ENCODE data around the gene KDM7A. TPM values are rescaled to one million over a fixed set of nuclear protein-coding genes. Genes with fewer than 3 reads are reported as not detected.

The KDM7A gene
- polyA plus RNA-seq, 2 of the 4 experiments (the other 2 are of a cell fraction): 1.4 to 4.1 TPM

- TF ChIP-seq RCOR1 (IDR thresholded peaks at IDR 0.05; ENCODE audit: low read depth, low read length) (no peak), CHD4 (IDR thresholded peaks at IDR 0.05; ENCODE audit: borderline replicate concordance) (no peak)
Measured at GRCh38 chr7:140045697-140046096, 131.1 kb downstream of the KDM7A start (continued).

GRCh38 chr7:140044251-140044650 lies 132.5 kb downstream of the KDM7A start:
- ChIA-PET POLR2A (no interaction called here), CTCF (interaction anchor here (0.8 kb wide), 1 partner anchor 544 kb away, joined by 3 read pairs; no protein-coding TSS in a partner anchor)
- FAIRE-seq (no peak), DNase-seq (ENCODE audit: low read depth in 1 of 2, low spot score in 1 of 2) (no peak), ATAC-seq (no peak)
- H3K9me3 ChIP-seq: no peaks in the 10 kb centered on the region
- no peak for TF ChIP-seq USF2 (IDR thresholded peaks at IDR 0.05)
- no peak for TF ChIP-seq RFX5 (IDR thresholded peaks at IDR 0.05)
- TF ChIP-seq, protein P1, sequence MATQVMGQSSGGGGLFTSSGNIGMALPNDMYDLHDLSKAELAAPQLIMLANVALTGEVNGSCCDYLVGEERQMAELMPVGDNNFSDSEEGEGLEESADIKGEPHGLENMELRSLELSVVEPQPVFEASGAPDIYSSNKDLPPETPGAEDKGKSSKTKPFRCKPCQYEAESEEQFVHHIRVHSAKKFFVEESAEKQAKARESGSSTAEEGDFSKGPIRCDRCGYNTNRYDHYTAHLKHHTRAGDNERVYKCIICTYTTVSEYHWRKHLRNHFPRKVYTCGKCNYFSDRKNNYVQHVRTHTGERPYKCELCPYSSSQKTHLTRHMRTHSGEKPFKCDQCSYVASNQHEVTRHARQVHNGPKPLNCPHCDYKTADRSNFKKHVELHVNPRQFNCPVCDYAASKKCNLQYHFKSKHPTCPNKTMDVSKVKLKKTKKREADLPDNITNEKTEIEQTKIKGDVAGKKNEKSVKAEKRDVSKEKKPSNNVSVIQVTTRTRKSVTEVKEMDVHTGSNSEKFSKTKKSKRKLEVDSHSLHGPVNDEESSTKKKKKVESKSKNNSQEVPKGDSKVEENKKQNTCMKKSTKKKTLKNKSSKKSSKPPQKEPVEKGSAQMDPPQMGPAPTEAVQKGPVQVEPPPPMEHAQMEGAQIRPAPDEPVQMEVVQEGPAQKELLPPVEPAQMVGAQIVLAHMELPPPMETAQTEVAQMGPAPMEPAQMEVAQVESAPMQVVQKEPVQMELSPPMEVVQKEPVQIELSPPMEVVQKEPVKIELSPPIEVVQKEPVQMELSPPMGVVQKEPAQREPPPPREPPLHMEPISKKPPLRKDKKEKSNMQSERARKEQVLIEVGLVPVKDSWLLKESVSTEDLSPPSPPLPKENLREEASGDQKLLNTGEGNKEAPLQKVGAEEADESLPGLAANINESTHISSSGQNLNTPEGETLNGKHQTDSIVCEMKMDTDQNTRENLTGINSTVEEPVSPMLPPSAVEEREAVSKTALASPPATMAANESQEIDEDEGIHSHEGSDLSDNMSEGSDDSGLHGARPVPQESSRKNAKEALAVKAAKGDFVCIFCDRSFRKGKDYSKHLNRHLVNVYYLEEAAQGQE (IDR thresholded peaks at IDR 0.05): no peak
- no peak for TF ChIP-seq MAFK (IDR thresholded peaks at IDR 0.05; ENCODE audit: partially characterized antibody)
- TF ChIP-seq KDM1A (IDR thresholded peaks at IDR 0.05; ENCODE audit: low read depth): no peak
- no peak for TF ChIP-seq HMGXB4 (CRISPR knock-in tag; IDR thresholded peaks at IDR 0.05; ENCODE audit: borderline replicate concordance)
- TF ChIP-seq FOXS1 (CRISPR knock-in tag; IDR thresholded peaks at IDR 0.05): no peak
- TF ChIP-seq JUN (IDR thresholded peaks at IDR 0.05): no peak
- TF ChIP-seq CBX8 (IDR thresholded peaks at IDR 0.05): no peak
- TF ChIP-seq ATOH8 (CRISPR knock-in tag; IDR thresholded peaks at IDR 0.05; ENCODE audit: low read depth): no peak
- no peak for TF ChIP-seq JUNB (IDR thresholded peaks at IDR 0.05)
- TF ChIP-seq CHD4 (IDR thresholded peaks at IDR 0.05; ENCODE audit: borderline replicate concordance): no peak
- TF ChIP-seq PHF8 (IDR thresholded peaks at IDR 0.05; ENCODE audit: borderline replicate concordance, low read depth): no peak
- TF ChIP-seq FOSL2 (IDR thresholded peaks at IDR 0.05): no peak
- TF ChIP-seq FOSL2 (CRISPR knock-in tag; IDR thresholded peaks at IDR 0.05): no peak
- no peak for TF ChIP-seq EHMT2 (IDR thresholded peaks at IDR 0.05; ENCODE audit: low read depth)
- no peak for TF ChIP-seq FOSB (CRISPR knock-in tag; IDR thresholded peaks at IDR 0.05)
- 87% methylated on average over 6 of the region's 6 CpGs for WGBS (ENCODE audit: missing lambda C conversion rate)
- peaks cover 8% of the 10 kb centered on the region; the same call in 1 of the 3 replicates for H3K4me1 ChIP-seq
- H3K4me3 ChIP-seq: no peak overlapping the region
- H3K27ac ChIP-seq: no peak overlapping the region
- H3K4me2 ChIP-seq: no peak overlapping the region

GRCh38 chr7:140042386-140042670 lies 134.5 kb downstream of the KDM7A start:
- WGBS (ENCODE audit: missing lambda C conversion rate): 92% methylated on average over 10 of the region's 10 CpGs
- Histone ChIP-seq H3K4me2 (no peak overlapping the region), H3K9me3 (no peaks in the 10 kb centered on the region), H3K27ac (no peak overlapping the region), H3K4me1 (peaks cover 7% of the 10 kb centered on the region; the same call in 1 of the 3 replicates), H3K4me3 (no peak overlapping the region)
- ATAC-seq (no peak), FAIRE-seq (no peak), DNase-seq (ENCODE audit: low read depth in 1 of 2, low spot score in 1 of 2) (no peak)
- no peak for TF ChIP-seq NFE2L2 (conservative IDR thresholded peaks at IDR 0.05; ENCODE audit: low read length)
- TF ChIP-seq ZFP36 (IDR thresholded peaks at IDR 0.05; ENCODE audit: borderline replicate concordance, partially characterized antibody): no peak
- TF ChIP-seq HES2 (IDR thresholded peaks at IDR 0.05): no peak
- TF ChIP-seq FOXS1 (CRISPR knock-in tag; IDR thresholded peaks at IDR 0.05): no peak
- TF ChIP-seq FOSL2 (IDR thresholded peaks at IDR 0.05): no peak
- TF ChIP-seq FOSL2 (CRISPR knock-in tag; IDR thresholded peaks at IDR 0.05): no peak
- no peak for TF ChIP-seq E2F6 (IDR thresholded peaks at IDR 0.05; ENCODE audit: borderline replicate concordance, low read depth)
- TF ChIP-seq POLR2A (IDR thresholded peaks at IDR 0.05; ENCODE audit: low read length): no peak
- no peak for TF ChIP-seq MYC (IDR thresholded peaks at IDR 0.05; ENCODE audit: borderline replicate concordance, low read length)
- no peak for TF ChIP-seq JUNB (IDR thresholded peaks at IDR 0.05)
- ChIA-PET CTCF (interaction anchor here (1.0 kb wide), 1 partner anchor 14 kb away, joined by 4 read pairs; no protein-coding TSS in a partner anchor), POLR2A (no interaction called here)

Measured in A549 (cell line).